Rectal smooth muscle tissue (tissue), 1 donor: Measurements from ENCODE around the gene CTIF.
"Not testable (repeated sequence)": the region's sequence is repeated elsewhere in the genome, so short reads cannot be mapped to it uniquely, and the experiment has no call there.

Experiments used
- H3K27ac ChIP-seq: one replicate; pipeline ENCODE4 v1.7.0; 2013; ENCODE audit warnings: low read depth, low read length, inconsistent platforms
- H3K27me3 ChIP-seq: one replicate; pipeline ENCODE4 v1.7.0; 2013; ENCODE audit warnings: low read length; ENCODE audit not compliant: control insufficient read depth, insufficient read depth
- H3K36me3 ChIP-seq: one replicate; pipeline ENCODE4 v1.7.0; 2013; ENCODE audit warnings: low read length; ENCODE audit not compliant: control insufficient read depth, insufficient read depth
- H3K4me1 ChIP-seq: one replicate; pipeline ENCODE4 v1.7.0; 2013; ENCODE audit warnings: low read length; ENCODE audit not compliant: control insufficient read depth, insufficient read depth
- H3K4me3 ChIP-seq: one replicate; pipeline ENCODE4 v1.7.0; 2013; ENCODE audit warnings: low read length
- H3K9ac ChIP-seq: one replicate; pipeline ENCODE4 v1.7.0; 2013; ENCODE audit warnings: low read length

CTIF gene

GRCh38 chr18:48808476-48808875 is 269.6 kb downstream of the CTIF start:
- no peak overlapping the region for H3K27ac ChIP-seq
- no peaks in the 10 kb centered on the region for H3K36me3 ChIP-seq
- H3K4me3 ChIP-seq, result no peak overlapping the region
- H3K27me3 ChIP-seq, result no peaks in the 10 kb centered on the region
- no peak overlapping the region for H3K9ac ChIP-seq
- H3K4me1 ChIP-seq, result no peaks in the 10 kb centered on the region

- Histone ChIP-seq H3K27me3 (no peaks in the 10 kb centered on the region), H3K9ac (no peak overlapping the region), H3K4me3 (no peak overlapping the region), H3K27ac (no peak overlapping the region), H3K4me1 (no peaks in the 10 kb centered on the region), H3K36me3 (no peaks in the 10 kb centered on the region)
Measured at GRCh38 chr18:48809365-48809764, 270.5 kb downstream of the CTIF start.

GRCh38 chr18:48810805-48811204 is 272.0 kb downstream of the CTIF start:
- Histone ChIP-seq H3K36me3 (no peaks in the 10 kb centered on the region), H3K4me3 (no peak overlapping the region), H3K9ac (no peak overlapping the region), H3K27ac (no peak overlapping the region), H3K27me3 (no peaks in the 10 kb centered on the region), H3K4me1 (no peaks in the 10 kb centered on the region)

GRCh38 chr18:48811401-48811800 is 272.6 kb downstream of the CTIF start:
- H3K27ac ChIP-seq, result no peak overlapping the region
- H3K36me3 ChIP-seq, result no peaks in the 10 kb centered on the region
- no peaks in the 10 kb centered on the region for H3K27me3 ChIP-seq
- no peaks in the 10 kb centered on the region for H3K4me1 ChIP-seq
- H3K4me3 ChIP-seq, result no peak overlapping the region
- no peak overlapping the region for H3K9ac ChIP-seq

DNA sequence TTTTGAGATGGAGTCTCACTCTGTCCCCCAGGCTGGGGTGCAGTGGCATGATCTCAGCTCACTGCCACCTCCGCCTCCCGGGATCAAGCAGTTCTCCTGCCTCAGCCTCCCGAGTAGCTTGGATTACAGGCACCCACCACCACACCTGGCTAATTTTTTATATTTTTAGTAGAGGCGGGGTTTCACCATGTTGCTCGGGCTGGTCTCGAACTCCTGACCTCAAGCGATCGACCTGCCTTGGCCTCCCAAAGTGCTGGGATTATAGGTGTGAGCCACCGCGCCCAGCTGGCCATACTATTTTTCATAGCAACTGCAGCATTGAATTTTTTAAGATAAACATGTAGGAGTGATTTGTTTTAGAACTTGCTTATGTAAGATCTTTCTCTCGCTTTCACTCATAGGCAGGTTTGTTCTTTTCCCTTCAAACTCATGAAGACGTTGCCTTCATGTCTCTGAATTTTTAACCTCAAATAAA is 273.2 kb downstream of the CTIF start:
- not testable (repeated sequence) for H3K9ac ChIP-seq, H3K4me1 ChIP-seq, H3K36me3 ChIP-seq, H3K27me3 ChIP-seq, H3K27ac ChIP-seq, H3K4me3 ChIP-seq

DNA sequence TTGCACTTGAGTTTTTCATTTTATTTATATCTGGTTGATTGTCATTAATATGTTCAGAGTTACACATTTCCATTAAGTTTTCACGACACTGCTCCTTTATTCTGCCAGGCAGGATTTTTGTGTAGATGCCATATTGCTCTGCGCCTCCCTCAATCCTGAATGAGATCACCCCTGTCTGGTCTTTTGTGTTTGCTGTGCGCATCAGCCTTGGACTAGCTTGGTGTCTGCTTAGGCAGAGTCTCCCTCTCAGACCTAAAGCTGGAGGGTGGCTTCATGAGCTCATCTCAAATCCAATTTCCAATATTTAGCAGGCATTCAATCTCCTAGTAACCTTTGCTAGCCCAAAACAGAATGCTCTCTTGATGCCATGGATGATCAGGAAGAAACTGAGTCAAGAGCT is 274.5 kb downstream of the CTIF start:
- H3K4me3 ChIP-seq, result no peak overlapping the region
- no peak overlapping the region for H3K27ac ChIP-seq
- H3K4me1 ChIP-seq, result no peaks in the 10 kb centered on the region
- no peaks in the 10 kb centered on the region for H3K27me3 ChIP-seq
- no peaks in the 10 kb centered on the region for H3K36me3 ChIP-seq
- no peak overlapping the region for H3K9ac ChIP-seq

- H3K9ac ChIP-seq, result no peak overlapping the region
- no peaks in the 10 kb centered on the region for H3K27me3 ChIP-seq
- no peaks in the 10 kb centered on the region for H3K36me3 ChIP-seq
- no peak overlapping the region for H3K4me3 ChIP-seq
- no peaks in the 10 kb centered on the region for H3K4me1 ChIP-seq
- H3K27ac ChIP-seq, result no peak overlapping the region
Measured at GRCh38 chr18:48813833-48814489, 275.1 kb downstream of the CTIF start.

DNA sequence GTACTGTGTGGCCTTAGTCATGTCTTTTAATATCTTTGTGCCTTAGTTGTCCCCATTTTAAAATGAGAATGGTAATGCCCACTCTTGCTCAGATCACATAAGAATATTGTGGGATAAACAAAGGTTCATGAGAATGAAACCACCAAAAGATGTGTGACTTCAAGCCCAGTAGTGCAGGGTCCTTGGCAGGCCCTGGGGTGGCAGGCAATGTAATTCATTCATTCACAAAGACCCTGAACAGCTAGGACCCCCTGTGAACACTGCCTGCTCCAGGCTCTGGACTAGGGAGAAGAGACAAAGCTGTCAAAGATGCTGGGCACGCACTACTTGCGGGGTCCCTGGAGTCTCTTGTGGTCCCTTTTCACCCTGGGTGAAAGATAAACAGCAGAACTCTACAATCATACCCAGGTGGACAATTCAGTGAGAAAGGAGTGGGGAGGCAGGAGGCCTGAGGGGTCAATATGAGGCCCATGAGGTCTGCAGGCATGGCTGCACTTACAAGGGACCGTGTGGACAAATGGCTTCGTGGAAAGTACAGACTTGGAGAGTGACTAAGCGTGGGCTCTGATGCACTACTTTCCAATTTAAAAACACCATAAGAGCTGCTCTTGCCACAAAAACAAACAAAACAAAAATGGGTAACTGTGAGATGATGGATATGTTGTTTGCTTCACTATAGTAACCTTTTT is 275.8 kb downstream of the CTIF start:
- no peak overlapping the region for H3K27ac ChIP-seq
- H3K9ac ChIP-seq, result no peak overlapping the region
- H3K36me3 ChIP-seq, result no peaks in the 10 kb centered on the region
- no peaks in the 10 kb centered on the region for H3K4me1 ChIP-seq
- no peaks in the 10 kb centered on the region for H3K27me3 ChIP-seq
- no peak overlapping the region for H3K4me3 ChIP-seq

DNA sequence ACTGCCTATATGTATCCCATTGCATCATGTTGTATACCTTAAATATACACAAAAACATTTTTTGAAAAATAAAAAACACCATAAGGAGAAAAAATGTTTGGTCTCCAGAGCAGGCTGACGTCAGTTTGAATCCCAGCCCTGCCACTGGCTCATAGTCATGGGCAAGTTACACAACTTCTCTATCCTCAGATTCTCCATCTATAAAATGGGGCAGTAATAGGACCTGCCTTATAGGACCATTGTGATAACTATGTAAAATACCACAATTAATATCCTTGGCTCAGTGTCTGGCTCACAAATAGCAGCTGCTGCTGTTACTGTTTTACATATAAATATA is 276.3 kb downstream of the CTIF start:
- H3K36me3 ChIP-seq, result no peaks in the 10 kb centered on the region
- no peak overlapping the region for H3K4me3 ChIP-seq
- no peaks in the 10 kb centered on the region for H3K27me3 ChIP-seq
- no peaks in the 10 kb centered on the region for H3K4me1 ChIP-seq
- no peak overlapping the region for H3K9ac ChIP-seq
- H3K27ac ChIP-seq, result no peak overlapping the region

DNA sequence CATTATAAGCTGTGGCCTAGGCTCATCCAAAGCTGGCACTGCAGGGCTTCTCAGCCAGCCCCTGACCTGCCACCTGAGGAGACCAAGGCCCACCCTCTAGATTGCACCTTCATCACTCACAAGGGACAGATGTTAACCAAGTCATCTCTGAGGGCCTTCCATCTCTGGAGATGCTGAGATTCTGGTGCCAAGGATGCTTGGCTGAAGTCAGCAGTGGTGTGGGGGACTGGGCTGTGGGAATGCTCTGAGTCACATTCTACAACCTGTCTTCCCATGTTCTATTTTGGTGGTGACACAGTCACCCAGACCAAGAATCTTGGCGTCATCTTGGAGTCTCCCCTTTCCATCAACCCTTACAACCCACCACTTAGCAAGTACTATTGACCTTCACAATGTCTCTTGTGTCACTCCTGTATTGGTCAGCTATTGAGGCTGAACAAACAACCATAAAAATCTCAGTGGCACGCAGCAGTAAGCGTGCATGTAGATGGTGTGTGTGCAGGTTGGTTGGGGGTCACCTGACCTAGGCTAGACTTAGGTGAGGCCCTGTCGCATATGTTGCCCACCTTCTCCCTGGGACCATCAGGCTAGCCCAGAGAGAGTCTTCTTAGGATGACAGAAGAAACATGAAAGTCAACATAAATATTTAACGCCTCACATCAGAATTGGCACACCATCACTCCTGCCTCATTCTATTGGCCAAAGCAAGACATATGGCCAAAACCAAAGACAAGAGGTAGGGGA is 276.9 kb downstream of the CTIF start:
- no peak overlapping the region for H3K4me3 ChIP-seq
- no peak overlapping the region for H3K27ac ChIP-seq
- no peaks in the 10 kb centered on the region for H3K4me1 ChIP-seq
- H3K27me3 ChIP-seq, result no peaks in the 10 kb centered on the region
- no peaks in the 10 kb centered on the region for H3K36me3 ChIP-seq
- H3K9ac ChIP-seq, result no peak overlapping the region

- H3K27ac ChIP-seq, result no peak overlapping the region
- H3K36me3 ChIP-seq, result no peaks in the 10 kb centered on the region
- no peak overlapping the region for H3K4me3 ChIP-seq
- no peaks in the 10 kb centered on the region for H3K4me1 ChIP-seq
- H3K27me3 ChIP-seq, result no peaks in the 10 kb centered on the region
- no peak overlapping the region for H3K9ac ChIP-seq
Measured at GRCh38 chr18:48816554-48816953, 277.7 kb downstream of the CTIF start.

DNA sequence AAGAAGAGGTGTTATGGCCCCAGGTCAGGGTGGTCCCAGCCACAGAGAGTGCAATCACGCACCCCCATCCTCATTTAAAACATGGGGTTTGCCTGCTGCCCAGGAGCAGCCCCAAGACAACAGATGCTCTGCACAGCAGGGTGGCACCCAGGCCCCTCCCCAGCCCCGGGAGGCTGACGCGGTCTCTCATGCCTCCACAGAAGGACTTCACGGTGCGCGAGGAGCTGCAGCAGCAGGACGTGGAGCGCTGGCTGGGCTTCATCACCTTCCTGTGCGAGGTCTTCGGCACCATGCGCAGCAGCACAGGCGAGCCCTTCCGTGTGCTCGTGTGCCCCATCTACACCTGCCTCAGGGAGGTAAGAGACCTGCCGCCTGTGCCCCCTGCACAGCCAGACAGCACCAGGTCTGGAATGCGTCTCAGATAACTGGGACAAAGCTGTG is 278.2 kb downstream of the CTIF start:
- Histone ChIP-seq H3K4me1 (no peaks in the 10 kb centered on the region), H3K4me3 (no peak overlapping the region), H3K9ac (no peak overlapping the region), H3K27ac (no peak overlapping the region), H3K27me3 (no peaks in the 10 kb centered on the region), H3K36me3 (no peaks in the 10 kb centered on the region)
